Measurements from ENCODE around the gene TTC28. TPM values are rescaled to one million over a fixed set of nuclear protein-coding genes. Genes with fewer than 3 reads are reported as not detected.

The TTC28 gene
- total and polyA plus RNA-seq, 12 donors = 3.4 to 75.6 (median 28.6) TPM

- H3K9me3 ChIP-seq (replicated peaks in 1 of 3) = no peaks in the 10 kb centered on the region
- H3K4me3 ChIP-seq = no peak overlapping the region
- no peak for DNase-seq
- TF ChIP-seq POLR2A (IDR thresholded peaks at IDR 0.05) = no peak
- TF ChIP-seq CTCF (IDR thresholded peaks at IDR 0.05) = no peak
- intact Hi-C loops (cut with DNase I) = loop anchor here in 1 of 2 donors (2.0 kb wide), 1 partner anchor 122 kb away; no protein-coding TSS in a partner anchor
- no peaks in the 10 kb centered on the region for H3K27me3 ChIP-seq
- WGBS, 4 donors = 83 to 93% (median 89%) methylated on average over 5 of the region's 5 CpGs
- no peaks in the 10 kb centered on the region for H3K36me3 ChIP-seq (replicated peaks in 1 of 2)
- peaks cover 0 to 6% of the 10 kb centered on the region in 2 donors for H3K4me1 ChIP-seq (replicated peaks in 1 of 2)
- peak overlapping the region in 1 of 5 donors; percentile 14 for H3K27ac ChIP-seq
Observed at GRCh38 chr22:28008649-28009048, 671.0 kb downstream of the TTC28 start.

GRCh38 chr22:28008056-28008455, 671.6 kb downstream of the TTC28 start:
- no peak for TF ChIP-seq CTCF (IDR thresholded peaks at IDR 0.05)
- TF ChIP-seq POLR2A (IDR thresholded peaks at IDR 0.05) = no peak
- intact Hi-C loops (cut with DNase I) = loop anchor here in 1 of 2 donors (2.0 kb wide), 1 partner anchor 121 kb away; no protein-coding TSS in a partner anchor
- no peak overlapping the region for H3K4me3 ChIP-seq
- no peaks in the 10 kb centered on the region for H3K36me3 ChIP-seq (replicated peaks in 1 of 2)
- peaks cover 0 to 6% of the 10 kb centered on the region in 2 donors for H3K4me1 ChIP-seq (replicated peaks in 1 of 2)
- H3K9me3 ChIP-seq (replicated peaks in 1 of 3) = no peaks in the 10 kb centered on the region
- no peak for DNase-seq
- no peak overlapping the region for H3K27ac ChIP-seq
- WGBS, 4 donors = 70 to 79% (median 74%) methylated on average over 4 of the region's 4 CpGs
- H3K27me3 ChIP-seq = no peaks in the 10 kb centered on the region

GRCh38 chr22:28006271-28006670, 673.4 kb downstream of the TTC28 start:
- WGBS, 4 donors = 83 to 89% (median 87%) methylated on average over 7 of the region's 7 CpGs

GRCh38 chr22:28005513-28005912, 674.1 kb downstream of the TTC28 start:
- DNase-seq = no peak
- Histone ChIP-seq H3K4me1 (replicated peaks in 1 of 2) (peaks cover 0 to 6% of the 10 kb centered on the region in 2 donors), H3K9me3 (replicated peaks in 1 of 3) (no peaks in the 10 kb centered on the region), H3K27me3 (no peaks in the 10 kb centered on the region), H3K4me3 (no peak overlapping the region), H3K36me3 (replicated peaks in 1 of 2) (no peaks in the 10 kb centered on the region), H3K27ac (no peak overlapping the region)
- WGBS, 4 donors = 80 to 90% (median 87%) methylated on average over 1 to 6 of the region's 6 CpGs
- intact Hi-C loops (cut with DNase I) = no loop called here
- TF ChIP-seq CTCF (IDR thresholded peaks at IDR 0.05) = no peak
- TF ChIP-seq POLR2A (IDR thresholded peaks at IDR 0.05) = no peak

More at GRCh38 chr22:28006271-28006670, 673.4 kb downstream of the TTC28 start:
- no peak for TF ChIP-seq POLR2A (IDR thresholded peaks at IDR 0.05)
- no peak overlapping the region for H3K4me3 ChIP-seq
- no peaks in the 10 kb centered on the region for H3K36me3 ChIP-seq (replicated peaks in 1 of 2)
- no peaks in the 10 kb centered on the region for H3K27me3 ChIP-seq
- intact Hi-C loops (cut with DNase I) = no loop called here
- no peaks in the 10 kb centered on the region for H3K9me3 ChIP-seq (replicated peaks in 1 of 3)
- no peak overlapping the region for H3K27ac ChIP-seq
- peaks cover 0 to 6% of the 10 kb centered on the region in 2 donors for H3K4me1 ChIP-seq (replicated peaks in 1 of 2)
- DNase-seq = no peak

GRCh38 chr22:28004021-28004420, 675.6 kb downstream of the TTC28 start:
- Histone ChIP-seq H3K9me3 (replicated peaks in 1 of 3) (no peaks in the 10 kb centered on the region), H3K27ac (no peak overlapping the region), H3K4me3 (no peak overlapping the region), H3K27me3 (no peaks in the 10 kb centered on the region), H3K4me1 (replicated peaks in 1 of 2) (peaks cover 0 to 3% of the 10 kb centered on the region in 2 donors), H3K36me3 (replicated peaks in 1 of 2) (peaks cover 0 to 2% of the 10 kb centered on the region in 2 donors)
- no peak for DNase-seq
- 88 to 96% (median 93%) methylated on average over 6 of the region's 6 CpGs for WGBS, 4 donors
- no peak for TF ChIP-seq POLR2A (IDR thresholded peaks at IDR 0.05)
- TF ChIP-seq CTCF (IDR thresholded peaks at IDR 0.05) = no peak
- intact Hi-C loops (cut with DNase I) = no loop called here
